ENCODE measurements around the gene BUB1B.
A peak's percentile ranks its signal among the peaks of the same experiment; 100 is the strongest.
"Not testable (repeated sequence)": the region's sequence is repeated elsewhere in the genome, so short reads cannot be mapped to it uniquely, and the experiment has no call there.

BUB1B gene

GRCh38 chr15:40160689-40161688 is at the start of gene BUB1B:
Gene BUB1B (plus strand): TSS chr15:40161069. CDS start chr15:40161221, 152 bp downstream.
- Histone ChIP-seq H4K20me1 (peaks cover 0 to 28% (median 16%) of the 10 kb centered on the region in 11 experiments; a peak in 8 of 22 replicates), H3K4me1 (peaks cover 28 to 45% (median 39%) of the 10 kb centered on the region in 10 experiments), H3K36me3 (peaks cover 0 to 40% (median 26%) of the 10 kb centered on the region in 11 experiments; a peak in 18 of 22 replicates), H3K4me2 (peak within 1 kb of the TSS; percentile 75 to 96 (median 90)), H3K27ac (peak within 1 kb of the TSS in 9 of 11 experiments; percentile 76 to 93 (median 86); a peak in 18 of 22 replicates), H3K4me3 (peak within 1 kb of the TSS; percentile 69 to 93 (median 86)), H3K27me3 (no peaks in the 10 kb centered on the region), H3K9me3 (replicated peaks in 1 of 11) (no peaks in the 10 kb centered on the region), H3K9ac (peak within 1 kb of the TSS; percentile 59 to 92 (median 88))
- no peak for TF ChIP-seq Cebpa-rat (IDR thresholded peaks at IDR 0.05)

DNA sequence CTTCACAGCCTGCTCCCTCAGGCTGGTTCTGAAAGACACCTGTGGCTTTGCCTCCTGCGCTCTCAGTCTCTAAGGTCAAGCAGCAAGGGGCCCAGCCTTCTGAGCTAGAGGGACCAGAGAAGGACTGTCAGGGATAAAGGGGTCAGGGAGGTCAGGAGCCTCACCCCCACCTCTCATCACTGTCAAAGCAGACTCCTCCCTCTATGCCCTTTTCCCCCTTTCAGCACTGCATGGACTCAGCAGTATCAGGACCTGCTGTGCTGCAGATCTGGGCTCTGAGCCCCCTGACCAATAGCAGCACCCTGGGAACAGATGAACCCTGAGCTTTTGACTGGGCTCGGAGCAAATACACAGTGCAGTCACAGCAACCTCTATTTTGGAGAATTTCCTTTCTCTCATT is 49.0 kb upstream of the BUB1B start:
- Histone ChIP-seq H4K20me1 (peaks cover 0 to 3% (median 0%) of the 10 kb centered on the region in 11 experiments; a peak in 1 of 22 replicates), H3K4me1 (peaks cover 57 to 89% (median 72%) of the 10 kb centered on the region in 10 experiments), H3K9me3 (replicated peaks in 1 of 11) (no peaks in the 10 kb centered on the region), H3K27me3 (no peaks in the 10 kb centered on the region), H3K4me2 (peak overlapping the region in 9 of 11 experiments; percentile 8 to 95 (median 22); a peak in 14 of 22 replicates), H3K27ac (peak overlapping the region in 6 of 11 experiments; percentile 0 to 41 (median 14); a peak in 7 of 22 replicates), H3K36me3 (no peaks in the 10 kb centered on the region), H3K4me3 (no peak overlapping the region), H3K9ac (peak overlapping the region in 5 of 11 experiments; percentile 5 to 32 (median 14); a peak in 4 of 22 replicates)
- no peak for TF ChIP-seq Cebpa-rat (IDR thresholded peaks at IDR 0.05)

DNA sequence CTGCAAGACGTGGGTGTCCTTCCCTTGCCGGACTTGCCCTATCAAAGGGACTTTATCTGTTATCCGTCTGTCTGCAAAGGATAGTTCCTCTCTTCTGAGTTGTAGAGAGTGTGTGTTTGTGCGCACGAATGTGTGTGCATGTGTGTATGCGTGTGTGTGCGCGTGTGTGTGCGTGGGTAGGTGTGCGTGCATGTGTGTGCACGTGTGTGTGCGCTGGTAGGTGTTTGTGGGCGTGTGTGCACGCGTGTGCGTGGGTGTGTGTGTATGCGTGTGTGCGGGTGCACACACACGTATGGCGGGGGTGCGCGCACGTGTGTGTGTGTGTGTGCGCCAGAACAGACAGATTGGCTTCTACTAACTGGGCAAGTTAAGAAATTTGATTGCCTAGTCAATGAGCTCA is 48.1 kb upstream of the BUB1B start:
- Histone ChIP-seq H3K4me2 (peak overlapping the region in 9 of 11 experiments; percentile 8 to 95 (median 22); a peak in 11 of 22 replicates), H3K27me3 (no peaks in the 10 kb centered on the region), H3K4me3 (no peak overlapping the region), H3K36me3 (no peaks in the 10 kb centered on the region), H3K9ac (peak overlapping the region in 1 of 11 experiments; percentile 32; a peak in 1 of 22 replicates), H3K9me3 (replicated peaks in 1 of 11) (no peaks in the 10 kb centered on the region), H3K4me1 (peaks cover 52 to 89% (median 72%) of the 10 kb centered on the region in 10 experiments), H3K27ac (peak overlapping the region in 3 of 11 experiments; percentile 0 to 41 (median 21); a peak in 3 of 22 replicates), H4K20me1 (peaks cover 0 to 1% (median 0%) of the 10 kb centered on the region in 11 experiments; a peak in 1 of 22 replicates)
- TF ChIP-seq Cebpa-rat (IDR thresholded peaks at IDR 0.05) = no peak

- Histone ChIP-seq H3K4me1 (peaks cover 66 to 98% (median 80%) of the 10 kb centered on the region in 10 experiments), H3K9ac (peak overlapping the region in 7 of 11 experiments; percentile 70 to 82 (median 75); a peak in 8 of 22 replicates), H3K27ac (peak overlapping the region in 8 of 11 experiments; percentile 78 to 95 (median 90); a peak in 17 of 22 replicates), H3K36me3 (no peaks in the 10 kb centered on the region), H3K4me2 (peak overlapping the region; percentile 70 to 95 (median 82); a peak in 21 of 22 replicates), H3K9me3 (replicated peaks in 1 of 11) (no peaks in the 10 kb centered on the region), H4K20me1 (no peaks in the 10 kb centered on the region), H3K4me3 (peak overlapping the region in 1 of 10 experiments; percentile 15; a peak in 1 of 20 replicates), H3K27me3 (no peaks in the 10 kb centered on the region)
- no peak for TF ChIP-seq Cebpa-rat (IDR thresholded peaks at IDR 0.05)
Observed at GRCh38 chr15:40114218-40114617, 46.7 kb upstream of the BUB1B start.

DNA sequence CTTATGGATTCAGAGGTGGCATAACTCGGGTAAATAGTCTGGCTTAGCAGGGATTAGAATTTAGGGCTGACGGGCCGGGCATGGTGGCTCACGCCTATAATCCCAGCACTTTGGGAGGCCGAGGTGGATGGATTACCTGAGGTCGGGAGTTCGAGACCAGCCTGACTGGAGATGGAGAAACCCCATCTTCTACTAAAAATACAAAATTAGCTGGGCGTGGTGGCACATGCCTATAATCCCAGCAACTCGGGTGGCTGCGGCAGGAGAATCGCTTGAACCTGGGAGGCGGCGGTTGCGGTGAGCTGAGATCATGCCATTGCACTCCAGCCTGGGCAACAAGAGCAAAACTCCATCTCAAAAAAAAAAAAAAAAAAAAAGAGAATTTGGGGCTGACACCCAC is 45.8 kb upstream of the BUB1B start:
- not testable (repeated sequence) for H4K20me1 ChIP-seq; H3K36me3 ChIP-seq; H3K27me3 ChIP-seq; H3K9me3 ChIP-seq (replicated peaks in 1 of 11)
- Histone ChIP-seq H3K27ac (peak overlapping the region; percentile 3 to 95 (median 87); a peak in 20 of 22 replicates), H3K4me2 (peak overlapping the region; percentile 70 to 95 (median 82); a peak in 21 of 22 replicates), H3K4me1 (peaks cover 61 to 91% (median 73%) of the 10 kb centered on the region in 10 experiments), H3K9ac (peak overlapping the region in 8 of 11 experiments; percentile 63 to 82 (median 72); a peak in 17 of 22 replicates), H3K4me3 (peak overlapping the region in 3 of 10 experiments; percentile 9 to 14 (median 11); a peak in 2 of 20 replicates)

DNA sequence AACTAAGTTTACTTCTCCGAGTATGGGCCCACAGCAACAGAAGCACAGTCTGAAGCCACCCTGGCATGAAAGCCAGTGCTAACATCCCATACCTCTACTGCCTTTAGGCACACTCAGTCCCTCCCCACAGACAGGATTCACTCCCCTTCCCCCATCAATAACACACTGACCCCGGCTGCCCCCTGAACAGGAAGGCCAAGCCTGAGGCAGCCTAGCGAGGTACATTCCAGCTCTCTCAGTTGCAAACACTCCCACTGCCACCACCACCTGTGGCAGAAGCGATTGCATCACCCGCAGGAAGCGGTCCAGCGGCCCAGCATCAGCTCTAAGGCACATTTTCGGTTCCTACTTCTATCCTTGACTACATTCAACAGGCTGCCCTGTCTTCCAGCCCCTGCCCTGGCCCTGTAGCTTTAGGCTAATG is 45.2 kb upstream of the BUB1B start:
- H3K4me1 ChIP-seq = peaks cover 65 to 85% (median 73%) of the 10 kb centered on the region in 10 experiments
- no peaks in the 10 kb centered on the region for H3K36me3 ChIP-seq
- H3K27me3 ChIP-seq = no peaks in the 10 kb centered on the region
- H3K4me3 ChIP-seq = peak overlapping the region in 5 of 10 experiments; percentile 11 to 34 (median 29); a peak in 6 of 20 replicates
- H4K20me1 ChIP-seq = no peaks in the 10 kb centered on the region
- H3K4me2 ChIP-seq = peak overlapping the region; percentile 70 to 95 (median 82)
- H3K9ac ChIP-seq = peak overlapping the region in 9 of 11 experiments; percentile 30 to 82 (median 70); a peak in 18 of 22 replicates
- no peaks in the 10 kb centered on the region for H3K9me3 ChIP-seq (replicated peaks in 1 of 11)
- peak; percentile 62 to 98 (median 96); a peak in 21 of 22 replicates for TF ChIP-seq Cebpa-rat (IDR thresholded peaks at IDR 0.05)
- H3K27ac ChIP-seq = peak overlapping the region; percentile 3 to 95 (median 87); a peak in 20 of 22 replicates

DNA sequence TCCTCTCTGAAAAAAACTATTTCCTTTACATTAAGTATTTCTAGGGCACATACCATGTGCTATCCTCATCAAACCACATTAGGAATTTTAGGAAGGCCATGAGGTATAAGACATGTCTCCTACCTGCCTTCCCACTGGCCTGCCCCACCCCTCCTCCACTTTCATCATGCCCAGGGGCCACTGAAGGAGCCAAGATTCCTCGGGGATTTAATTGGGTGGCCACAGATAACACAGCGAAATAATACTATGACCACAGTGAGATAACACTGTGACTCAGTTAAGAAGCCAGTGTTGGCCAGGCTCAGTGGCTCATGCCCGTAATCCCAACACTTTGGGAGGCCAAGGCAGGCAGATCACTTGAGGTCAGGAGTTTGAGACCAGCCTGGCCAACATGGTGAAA is 42.4 kb upstream of the BUB1B start:
- H3K27me3 ChIP-seq = no peaks in the 10 kb centered on the region
- peak overlapping the region; percentile 26 to 95 (median 75); a peak in 21 of 22 replicates for H3K4me2 ChIP-seq
- H4K20me1 ChIP-seq = no peaks in the 10 kb centered on the region
- no peak for TF ChIP-seq Cebpa-rat (IDR thresholded peaks at IDR 0.05)
- H3K36me3 ChIP-seq = no peaks in the 10 kb centered on the region
- H3K9ac ChIP-seq = no peak overlapping the region
- no peaks in the 10 kb centered on the region for H3K9me3 ChIP-seq (replicated peaks in 1 of 11)
- H3K4me1 ChIP-seq = peaks cover 55 to 86% (median 77%) of the 10 kb centered on the region in 10 experiments
- H3K27ac ChIP-seq = peak overlapping the region in 7 of 11 experiments; percentile 11 to 95 (median 83); a peak in 12 of 22 replicates
- H3K4me3 ChIP-seq = no peak overlapping the region

- Histone ChIP-seq H3K4me1 (peaks cover 19 to 58% (median 41%) of the 10 kb centered on the region in 10 experiments), H3K9ac (peak overlapping the region in 2 of 11 experiments; percentile 58 to 79; a peak in 2 of 22 replicates), H3K27me3 (no peaks in the 10 kb centered on the region), H3K4me2 (peak overlapping the region in 7 of 11 experiments; percentile 44 to 87 (median 72); a peak in 14 of 22 replicates), H3K36me3 (no peaks in the 10 kb centered on the region), H3K27ac (peak overlapping the region in 4 of 11 experiments; percentile 26 to 91 (median 56); a peak in 6 of 22 replicates), H4K20me1 (no peaks in the 10 kb centered on the region), H3K4me3 (no peak overlapping the region), H3K9me3 (replicated peaks in 1 of 11) (no peaks in the 10 kb centered on the region)
- no peak for TF ChIP-seq Cebpa-rat (IDR thresholded peaks at IDR 0.05)
Observed at GRCh38 chr15:40121911-40122638, 38.8 kb upstream of the BUB1B start.

GRCh38 chr15:40122989-40123388 is 37.9 kb upstream of the BUB1B start:
- Histone ChIP-seq H3K4me1 (peaks cover 11 to 56% (median 31%) of the 10 kb centered on the region in 10 experiments), H3K4me2 (peak overlapping the region in 6 of 11 experiments; percentile 52 to 87 (median 74); a peak in 10 of 22 replicates), H3K9ac (peak overlapping the region in 2 of 11 experiments; percentile 58 to 79; a peak in 4 of 22 replicates), H3K27ac (peak overlapping the region in 5 of 11 experiments; percentile 10 to 91 (median 27); a peak in 5 of 22 replicates)
- not testable (repeated sequence) for H3K36me3 ChIP-seq; H4K20me1 ChIP-seq; H3K27me3 ChIP-seq; H3K4me3 ChIP-seq; H3K9me3 ChIP-seq (replicated peaks in 1 of 11)

GRCh38 chr15:40123863-40124262 is 37.0 kb upstream of the BUB1B start:
- H3K27me3 ChIP-seq; H3K9me3 ChIP-seq (replicated peaks in 1 of 11); H3K4me3 ChIP-seq; H4K20me1 ChIP-seq; H3K36me3 ChIP-seq; H3K9ac ChIP-seq: not testable (repeated sequence)
- peak overlapping the region in 1 of 11 experiments; percentile 91; a peak in 2 of 22 replicates for H3K27ac ChIP-seq
- H3K4me2 ChIP-seq = peak overlapping the region in 2 of 11 experiments; percentile 84 to 87; a peak in 3 of 22 replicates
- H3K4me1 ChIP-seq = peaks cover 2 to 47% (median 23%) of the 10 kb centered on the region in 10 experiments; a peak in 17 of 20 replicates

- H4K20me1 ChIP-seq = not testable (repeated sequence)
- H3K4me1 ChIP-seq = peaks cover 0 to 42% (median 18%) of the 10 kb centered on the region in 10 experiments; a peak in 14 of 20 replicates
- H3K4me2 ChIP-seq = peak overlapping the region in 1 of 11 experiments; percentile 42; a peak in 1 of 22 replicates
Observed at GRCh38 chr15:40124333-40124732, 36.5 kb upstream of the BUB1B start.

More at GRCh38 chr15:40124333-40124732, 36.5 kb upstream of the BUB1B start:
- H3K4me3 ChIP-seq; H3K9me3 ChIP-seq (replicated peaks in 1 of 11); H3K27ac ChIP-seq; H3K9ac ChIP-seq; H3K27me3 ChIP-seq; H3K36me3 ChIP-seq: not testable (repeated sequence)
